Epithelial cell of esophagus (primary cell): ENCODE data around the gene RNU6-9.

Experiments
- DNase-seq: peaks from one replicate; pipeline ENCODE4 v3.0.0; 2010; ENCODE audit warnings: low read depth
- H3K4me3 ChIP-seq: 2 replicates; pipeline ENCODE4 v1.5.1; 2011; ENCODE audit warnings: mild to moderate bottlenecking, low read length, control low read depth
- TF ChIP-seq, protein P1 (sequence below): IDR thresholded peaks from 2 replicates; pipeline ENCODE4 v1.5.1; 2011; ENCODE audit warnings: low read depth, mild to moderate bottlenecking, low read length, control low read depth, inconsistent platforms; ENCODE audit not compliant: insufficient read depth; ENCODE audit errors: missing control alignments

RNU6-9 gene

DNA sequence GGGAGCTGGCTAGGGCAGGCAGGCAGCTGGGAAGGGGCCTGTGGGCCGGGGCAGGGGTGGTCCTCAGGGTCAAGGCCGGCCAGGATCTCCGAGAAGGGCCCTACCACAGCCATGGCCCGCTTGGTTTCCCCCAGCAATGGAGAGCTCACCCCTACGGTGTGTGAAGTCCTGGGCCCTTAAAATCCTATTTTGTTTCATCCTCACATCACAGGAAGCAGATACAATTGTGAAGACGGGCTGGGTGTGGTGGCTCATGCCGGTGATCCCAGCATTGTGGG is 8.7 kb downstream of the RNU6-9 start:
- no peak for DNase-seq
- no peak overlapping the region for H3K4me3 ChIP-seq
- TF ChIP-seq, protein P1, sequence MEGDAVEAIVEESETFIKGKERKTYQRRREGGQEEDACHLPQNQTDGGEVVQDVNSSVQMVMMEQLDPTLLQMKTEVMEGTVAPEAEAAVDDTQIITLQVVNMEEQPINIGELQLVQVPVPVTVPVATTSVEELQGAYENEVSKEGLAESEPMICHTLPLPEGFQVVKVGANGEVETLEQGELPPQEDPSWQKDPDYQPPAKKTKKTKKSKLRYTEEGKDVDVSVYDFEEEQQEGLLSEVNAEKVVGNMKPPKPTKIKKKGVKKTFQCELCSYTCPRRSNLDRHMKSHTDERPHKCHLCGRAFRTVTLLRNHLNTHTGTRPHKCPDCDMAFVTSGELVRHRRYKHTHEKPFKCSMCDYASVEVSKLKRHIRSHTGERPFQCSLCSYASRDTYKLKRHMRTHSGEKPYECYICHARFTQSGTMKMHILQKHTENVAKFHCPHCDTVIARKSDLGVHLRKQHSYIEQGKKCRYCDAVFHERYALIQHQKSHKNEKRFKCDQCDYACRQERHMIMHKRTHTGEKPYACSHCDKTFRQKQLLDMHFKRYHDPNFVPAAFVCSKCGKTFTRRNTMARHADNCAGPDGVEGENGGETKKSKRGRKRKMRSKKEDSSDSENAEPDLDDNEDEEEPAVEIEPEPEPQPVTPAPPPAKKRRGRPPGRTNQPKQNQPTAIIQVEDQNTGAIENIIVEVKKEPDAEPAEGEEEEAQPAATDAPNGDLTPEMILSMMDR: no peak

DNA sequence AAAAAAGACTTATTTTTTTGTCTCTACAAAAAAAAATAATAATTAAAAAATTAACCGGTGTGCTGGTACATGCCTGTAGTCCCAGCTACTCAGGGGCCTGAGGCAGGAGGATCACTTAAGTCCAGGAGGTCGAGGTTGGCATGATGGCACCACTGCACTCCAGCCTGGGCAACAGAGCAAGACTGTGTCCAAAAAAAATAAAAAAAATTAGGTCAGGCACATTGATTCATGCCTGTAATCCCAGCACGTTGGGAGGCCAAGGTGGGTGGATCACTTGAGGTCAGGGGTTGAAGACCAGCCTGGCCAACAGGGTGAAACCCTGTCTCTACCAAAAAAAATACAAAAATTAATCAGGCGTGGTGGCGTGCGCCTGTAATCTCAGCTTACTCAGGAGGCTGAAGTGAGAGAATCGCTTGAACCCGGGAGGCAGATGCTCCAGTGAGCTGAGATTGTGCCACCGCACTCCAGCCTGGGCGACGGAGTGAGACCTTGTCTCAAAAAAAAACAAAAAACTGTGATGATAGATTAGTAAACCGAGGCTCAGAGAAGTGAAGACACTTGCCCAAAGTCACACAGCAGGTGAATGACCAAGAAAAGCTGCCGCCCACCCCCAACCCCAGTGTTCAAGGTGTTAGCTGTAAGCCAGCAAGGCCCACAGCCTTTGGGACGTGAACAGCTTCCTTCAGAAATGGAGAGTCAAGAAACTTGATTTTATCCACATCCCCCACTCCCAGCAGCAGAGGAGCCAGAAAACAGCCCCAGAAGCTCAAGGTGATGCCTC is 9.4 kb downstream of the RNU6-9 start:
- DNase-seq: no peak
- TF ChIP-seq, protein P1: no peak
- no peak overlapping the region for H3K4me3 ChIP-seq

DNA sequence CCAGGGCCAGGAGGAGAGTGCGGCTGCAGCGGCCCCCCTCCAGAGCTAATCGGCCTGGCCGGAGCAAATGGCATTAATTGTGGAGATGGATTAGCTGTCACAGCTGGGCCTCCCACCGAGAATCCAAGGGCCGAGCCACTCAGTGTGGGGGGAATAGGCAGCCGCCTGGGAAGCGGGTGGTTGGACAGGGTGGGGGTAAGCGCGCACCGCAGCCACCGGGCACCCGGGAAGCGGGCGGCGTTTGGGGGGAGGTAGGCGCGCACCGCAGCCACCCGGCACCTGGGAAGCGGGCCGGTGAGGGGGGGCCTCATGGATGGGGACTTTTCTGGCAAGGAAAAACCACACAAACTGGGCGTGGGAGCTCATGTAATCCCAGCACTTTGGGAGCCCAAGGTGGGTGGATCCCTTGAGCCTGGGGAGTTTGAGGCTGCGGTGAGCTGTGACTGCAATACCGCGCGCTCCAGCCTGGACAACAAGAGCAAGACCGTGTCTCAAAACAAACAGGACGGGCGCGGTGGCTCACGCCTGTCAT is 10.0 kb downstream of the RNU6-9 start:
- TF ChIP-seq, protein P1: no peak
- no peak overlapping the region for H3K4me3 ChIP-seq
- no peak for DNase-seq

DNA sequence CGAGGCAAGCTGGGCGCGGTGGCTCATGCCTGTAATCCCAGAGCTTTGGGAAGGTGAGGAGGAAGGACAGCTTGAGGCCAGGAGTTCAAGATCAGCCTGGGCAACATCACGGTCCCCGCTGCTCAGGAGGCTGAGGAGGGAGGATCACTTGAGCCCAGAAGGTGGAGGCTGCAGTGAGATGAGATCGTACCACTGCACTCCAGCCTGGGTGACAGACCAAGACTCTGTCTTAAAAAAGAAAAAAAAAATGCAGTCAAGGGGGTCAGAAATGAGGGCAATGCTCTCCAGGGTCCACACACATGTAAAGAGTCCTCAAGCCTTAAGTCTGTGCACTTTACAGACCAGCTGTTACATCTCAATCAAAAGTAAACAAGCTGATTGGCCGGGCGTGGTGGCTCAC is 11.3 kb downstream of the RNU6-9 start:
- TF ChIP-seq, protein P1: no peak
- H3K4me3 ChIP-seq: no peak overlapping the region
- no peak for DNase-seq

DNA sequence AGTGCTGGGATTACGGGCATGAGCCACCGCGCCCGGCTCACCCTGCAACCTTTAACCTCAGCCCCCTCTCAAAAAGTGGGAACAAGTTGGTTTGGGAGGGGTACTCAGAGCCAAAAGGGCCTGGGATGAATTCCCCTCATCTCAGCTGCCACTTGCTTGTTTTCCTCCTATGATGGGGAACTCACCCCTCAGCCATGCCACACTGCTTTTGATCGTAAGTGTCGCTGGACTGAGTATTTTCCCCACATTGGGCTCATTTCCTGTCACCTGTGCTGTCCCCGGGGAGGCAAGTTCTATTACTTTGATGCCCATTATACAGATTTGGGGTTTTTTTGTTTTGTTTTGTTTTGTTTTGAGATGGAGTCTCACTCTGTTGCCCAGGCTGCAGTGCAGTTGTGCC is 13.2 kb downstream of the RNU6-9 start:
- DNase-seq: no peak
- TF ChIP-seq, protein P1: no peak
- H3K4me3 ChIP-seq: no peak overlapping the region

DNA sequence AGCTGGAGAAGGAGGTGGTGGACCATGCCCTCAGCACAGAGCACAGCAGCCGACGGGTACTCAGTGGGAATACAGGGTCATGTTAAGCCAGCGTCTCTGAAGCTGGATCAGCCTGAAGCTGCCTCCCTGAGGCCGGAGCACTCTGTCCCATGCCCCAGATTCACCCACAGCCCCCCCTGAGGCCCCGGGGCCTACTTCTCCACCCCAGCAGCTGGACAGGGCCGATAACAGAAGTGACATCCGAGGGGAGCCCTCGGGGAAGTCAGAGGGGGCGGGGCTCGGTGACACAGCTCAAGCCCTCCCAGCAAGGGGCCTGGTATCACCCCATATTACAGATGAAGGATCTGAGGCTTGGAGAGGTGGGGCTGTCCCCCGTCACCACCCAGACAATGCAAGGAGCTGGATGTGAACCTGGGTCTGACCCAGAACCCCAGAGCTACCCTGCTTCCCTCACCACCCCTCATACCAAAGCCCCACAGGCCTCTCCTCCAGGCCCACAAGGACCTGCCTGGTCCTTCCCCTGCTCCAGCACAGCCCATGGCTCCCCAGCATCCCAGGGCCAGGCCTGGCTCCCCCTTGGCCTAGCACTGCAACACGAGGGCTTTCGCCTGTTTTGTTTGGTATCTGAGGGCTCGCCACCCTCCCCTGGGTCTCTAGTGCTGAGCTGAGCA is 14.0 kb downstream of the RNU6-9 start:
- TF ChIP-seq, protein P1: no peak
- no peak overlapping the region for H3K4me3 ChIP-seq
- no peak for DNase-seq
